Activated CD8-positive, alpha-beta T cell treated with anti-CD3 and anti-CD28 coated beads for 36 hours (primary cell): ENCODE data around the gene NID2. TPM values are rescaled to one million over a fixed set of nuclear protein-coding genes. Genes with fewer than 3 reads are reported as not detected.

Experiments used
- ATAC-seq: fragments of 200-7000 bp; cut with Tn5 transposase; one replicate; pipeline ENCODE4 v1.10.0; 2021; ENCODE audit warnings: mild to moderate bottlenecking, moderate library complexity
- CTCF ChIA-PET: fragments of 350-600 bp; sonication (Branson Sonifier 250); formaldehyde crosslinking; loops from one replicate; lab custom pipeline; 2021; ENCODE audit warnings: antibody characterized with exemption; lab: Charles Lee
- POLR2A ChIA-PET: fragments of 350-600 bp; sonication (Branson Sonifier 250); formaldehyde crosslinking; loops from one replicate; lab custom pipeline; 2021; ENCODE audit warnings: antibody characterized with exemption; lab: Charles Lee
- DNase-seq: peaks from one replicate; pipeline ENCODE4 v3.0.0-alpha.2; 2020
- H3K27ac Mint-ChIP-seq: one replicate; pipeline ENCODE4 v1.8.0; 2021; ENCODE audit warnings: mild to moderate bottlenecking, mixed read lengths
- H3K27me3 Mint-ChIP-seq: one replicate; pipeline ENCODE4 v1.8.0; 2021; ENCODE audit warnings: mixed read lengths
- H3K36me3 Mint-ChIP-seq: one replicate; pipeline ENCODE4 v1.8.0; 2021; ENCODE audit warnings: low read depth, mixed read lengths
- H3K4me1 Mint-ChIP-seq: one replicate; pipeline ENCODE4 v1.8.0; 2021; ENCODE audit warnings: low read depth, mixed read lengths
- H3K4me3 Mint-ChIP-seq: one replicate; pipeline ENCODE4 v1.8.0; 2021; ENCODE audit warnings: mild to moderate bottlenecking, moderate library complexity, mixed read lengths
- H3K9me3 Mint-ChIP-seq: one replicate; pipeline ENCODE4 v1.8.0; 2021; ENCODE audit warnings: mixed read lengths
- intact Hi-C: fragments of 100-400 bp; cut with micrococcal nuclease; formaldehyde crosslinking; loops from one replicate; pipeline ENCODE4 v1.10.0; 2022
- total RNA-seq, 2 experiments: library from RNA; stranded (reverse); gene quantifications; one replicate each; pipeline ENCODE4 v1.2.3, GENCODE V29; 2021
- TF ChIP-seq, protein P1 (sequence below): fragments of 200-600 bp; IDR thresholded peaks from one replicate; pipeline ENCODE4 v1.8.0; 2022; ENCODE audit warnings: antibody characterized with exemption, mild to moderate bottlenecking

The NID2 gene
- total RNA-seq, 2 experiments from 2014 or later = 0.29 TPM; not detected in 1

DNA sequence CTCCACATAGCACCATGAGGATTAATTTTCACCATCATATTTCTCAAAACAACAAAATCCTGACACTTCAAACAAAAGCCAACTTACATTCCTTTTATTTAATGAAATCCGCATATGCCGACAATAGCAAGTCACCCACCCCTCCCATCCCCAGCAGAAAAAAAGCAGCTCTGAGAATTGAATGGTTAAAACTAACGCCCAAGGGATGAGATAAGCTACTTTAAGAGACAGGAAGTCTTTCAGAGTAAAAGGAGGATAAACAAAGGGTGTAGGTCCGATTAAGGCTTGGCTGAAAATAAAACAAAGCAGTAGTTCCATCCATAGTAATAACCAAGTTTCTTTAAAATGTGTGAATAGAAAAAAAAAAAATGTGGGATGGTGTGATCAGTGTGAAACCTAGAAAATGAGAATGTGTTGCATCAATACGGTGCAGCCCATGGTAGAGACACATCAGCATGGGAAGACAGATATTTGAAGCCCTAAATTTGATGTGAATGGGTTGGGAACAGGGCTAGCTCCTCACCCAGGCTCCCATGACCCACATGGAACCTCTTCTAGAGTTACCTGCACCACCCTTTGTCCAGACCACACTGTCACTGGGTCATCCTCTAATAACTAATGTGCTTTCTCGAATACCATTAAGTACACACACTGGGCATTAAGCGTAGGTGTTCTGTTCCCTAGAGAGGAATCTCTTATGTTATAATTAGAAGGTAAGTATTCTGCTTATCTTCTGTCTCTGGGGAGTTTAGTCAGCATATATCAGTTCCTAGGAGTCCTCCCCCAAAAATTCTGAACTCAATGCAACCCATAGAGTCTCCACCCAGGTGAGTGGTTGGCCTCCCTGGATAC lies 47.8 kb downstream of the NID2 start:
- Mint-ChIP-seq H3K4me3 (no peak overlapping the region), H3K27me3 (peaks cover 5% of the 10 kb centered on the region), H3K9me3 (peaks cover 9% of the 10 kb centered on the region), H3K27ac (peak overlapping the region; percentile 25), H3K36me3 (peaks cover 2% of the 10 kb centered on the region), H3K4me1 (peaks cover 43% of the 10 kb centered on the region)
- intact Hi-C loops = no loop called here
- no peak for ATAC-seq
- TF ChIP-seq, protein P1, sequence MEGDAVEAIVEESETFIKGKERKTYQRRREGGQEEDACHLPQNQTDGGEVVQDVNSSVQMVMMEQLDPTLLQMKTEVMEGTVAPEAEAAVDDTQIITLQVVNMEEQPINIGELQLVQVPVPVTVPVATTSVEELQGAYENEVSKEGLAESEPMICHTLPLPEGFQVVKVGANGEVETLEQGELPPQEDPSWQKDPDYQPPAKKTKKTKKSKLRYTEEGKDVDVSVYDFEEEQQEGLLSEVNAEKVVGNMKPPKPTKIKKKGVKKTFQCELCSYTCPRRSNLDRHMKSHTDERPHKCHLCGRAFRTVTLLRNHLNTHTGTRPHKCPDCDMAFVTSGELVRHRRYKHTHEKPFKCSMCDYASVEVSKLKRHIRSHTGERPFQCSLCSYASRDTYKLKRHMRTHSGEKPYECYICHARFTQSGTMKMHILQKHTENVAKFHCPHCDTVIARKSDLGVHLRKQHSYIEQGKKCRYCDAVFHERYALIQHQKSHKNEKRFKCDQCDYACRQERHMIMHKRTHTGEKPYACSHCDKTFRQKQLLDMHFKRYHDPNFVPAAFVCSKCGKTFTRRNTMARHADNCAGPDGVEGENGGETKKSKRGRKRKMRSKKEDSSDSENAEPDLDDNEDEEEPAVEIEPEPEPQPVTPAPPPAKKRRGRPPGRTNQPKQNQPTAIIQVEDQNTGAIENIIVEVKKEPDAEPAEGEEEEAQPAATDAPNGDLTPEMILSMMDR = no peak
- DNase-seq = no peak
- ChIA-PET CTCF (interaction anchor here (1.6 to 2.2 kb wide), 2 partner anchors 8 to 42 kb away, joined by 6 read pairs; no protein-coding TSS in a partner anchor), POLR2A (no interaction called here)

DNA sequence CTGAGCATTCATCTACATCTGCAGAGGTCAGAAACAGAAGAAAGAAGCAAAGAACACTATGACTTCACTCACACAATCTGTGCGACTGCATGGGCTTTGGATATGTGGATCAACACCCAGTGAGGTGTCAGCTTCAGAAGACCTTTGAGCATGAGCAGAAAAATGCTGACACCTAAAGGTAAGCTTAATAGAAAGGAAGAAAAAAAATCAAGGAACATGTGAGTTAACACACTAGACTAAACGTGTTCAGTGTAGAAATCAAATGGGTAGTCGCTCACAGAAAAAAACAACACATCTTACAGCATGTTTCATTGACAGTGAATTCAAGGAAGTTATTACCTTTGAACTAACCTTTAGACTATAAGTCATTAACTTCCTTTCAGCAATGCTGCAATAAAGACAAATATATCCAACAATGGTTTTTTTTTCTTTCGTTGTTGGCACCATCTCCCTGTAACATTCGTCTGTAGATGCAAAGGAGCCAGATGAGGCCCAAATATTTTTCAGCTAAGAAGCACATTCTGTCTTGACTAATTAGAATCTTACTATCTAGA lies 48.6 kb downstream of the NID2 start:
- no peak for DNase-seq
- Mint-ChIP-seq H3K27ac (no peak overlapping the region), H3K36me3 (peaks cover 2% of the 10 kb centered on the region), H3K4me3 (no peak overlapping the region), H3K9me3 (peaks cover 9% of the 10 kb centered on the region), H3K27me3 (peaks cover 5% of the 10 kb centered on the region), H3K4me1 (peaks cover 36% of the 10 kb centered on the region)
- intact Hi-C loops = no loop called here
- TF ChIP-seq, protein P1 = no peak
- no peak for ATAC-seq
- POLR2A ChIA-PET = no interaction called here
- CTCF ChIA-PET = interaction anchor here (1.0 to 1.6 kb wide), 2 partner anchors 27 to 41 kb away, joined by 3 to 6 read pairs; no protein-coding TSS in a partner anchor

DNA sequence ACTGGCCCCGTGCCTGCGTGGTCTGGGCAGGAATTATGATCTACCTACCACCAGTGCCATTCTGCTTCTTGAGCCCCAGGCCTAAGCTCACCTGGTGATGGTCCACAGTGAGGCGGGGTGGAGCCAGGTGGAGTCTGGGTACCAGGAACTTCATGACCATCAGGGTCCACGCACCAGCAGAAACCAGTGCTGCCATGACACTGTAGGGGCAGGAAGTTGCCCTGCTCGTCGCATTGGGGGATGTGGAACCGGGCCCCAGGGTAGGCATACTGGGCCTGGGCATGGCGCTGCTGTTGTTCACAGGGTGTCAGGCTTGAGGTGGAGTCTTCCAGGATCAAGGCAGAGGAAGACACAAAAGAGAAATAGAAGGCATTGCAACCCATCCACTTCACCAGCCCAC lies 49.9 kb downstream of the NID2 start:
- Mint-ChIP-seq H3K9me3 (peaks cover 5% of the 10 kb centered on the region), H3K4me1 (peaks cover 34% of the 10 kb centered on the region), H3K27me3 (peaks cover 5% of the 10 kb centered on the region), H3K4me3 (no peak overlapping the region), H3K36me3 (peaks cover 2% of the 10 kb centered on the region), H3K27ac (no peak overlapping the region)
- TF ChIP-seq, protein P1 = no peak
- POLR2A ChIA-PET = no interaction called here
- no peak for DNase-seq
- CTCF ChIA-PET = interaction anchor here (0.7 kb wide), 1 partner anchor 23 kb away, joined by 3 read pairs; no protein-coding TSS in a partner anchor
- intact Hi-C loops = no loop called here
- ATAC-seq = no peak

DNA sequence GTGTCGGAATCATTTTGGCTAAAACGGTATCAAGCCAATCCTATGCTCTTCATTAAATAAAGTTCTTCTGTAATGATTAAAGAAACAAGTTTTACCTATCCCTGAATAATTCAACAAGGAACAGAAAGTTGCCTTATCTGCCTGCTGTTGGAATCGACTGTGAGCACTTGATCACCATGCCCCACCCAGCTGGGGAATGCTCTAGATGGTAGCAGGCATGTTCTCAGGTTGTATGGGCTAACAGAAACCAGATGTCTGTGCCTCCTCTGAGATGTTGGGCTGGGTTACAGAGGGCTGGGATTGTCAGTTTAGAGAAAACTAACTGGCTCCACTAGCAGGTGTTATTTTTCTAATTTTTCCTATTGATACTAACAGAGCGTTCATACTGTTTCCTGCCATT lies 50.6 kb downstream of the NID2 start:
- intact Hi-C loops = no loop called here

More for the DNA sequence above, 50.6 kb downstream of the NID2 start:
- H3K27me3 Mint-ChIP-seq = peaks cover 5% of the 10 kb centered on the region
- TF ChIP-seq, protein P1 = no peak
- DNase-seq = no peak
- peaks cover 2% of the 10 kb centered on the region for H3K36me3 Mint-ChIP-seq
- H3K4me3 Mint-ChIP-seq = no peak overlapping the region
- ChIA-PET POLR2A (interaction anchor here (1.1 kb wide), 1 partner anchor 10 kb away, joined by 3 read pairs; no protein-coding TSS in a partner anchor), CTCF (interaction anchor here (0.7 kb wide), 1 partner anchor 26 kb away, joined by 3 read pairs; no protein-coding TSS in a partner anchor)
- H3K9me3 Mint-ChIP-seq = peaks cover 4% of the 10 kb centered on the region
- H3K27ac Mint-ChIP-seq = no peak overlapping the region
- peaks cover 32% of the 10 kb centered on the region for H3K4me1 Mint-ChIP-seq
- ATAC-seq = no peak
